HepG2 (cell line): ENCODE measurements around the gene ZBTB2. TPM values are rescaled to one million over a fixed set of nuclear protein-coding genes. Genes with fewer than 3 reads are reported as not detected.

Experiments used
- AGO1 ChIP-seq: fragments of 200-400 bp; formaldehyde crosslinking; IDR thresholded peaks from 2 replicates; pipeline ENCODE4 v1.6.1; 2017; ENCODE audit warnings: mild to moderate bottlenecking, low read depth, low read length, moderate library complexity; ENCODE audit not compliant: poor library complexity, severe bottlenecking
- ATF7 ChIP-seq, 2 experiments: fragments of 450-650 bp in 1 of 2; sonication (generic) in 1 of 2; formaldehyde crosslinking in 1 of 2; IDR thresholded peaks; 2 replicates each; pipeline versions ENCODE4 v1.4.0 to v1.6.1; 2016 to 2020; ENCODE audit warnings: antibody characterized with exemption in 1 of 2, mild to moderate bottlenecking in 1 of 2, missing genetic modification reagents in 1 of 2
- DR1 ChIP-seq: sonication (generic); formaldehyde crosslinking; IDR thresholded peaks from 2 replicates; pipeline ENCODE4 v1.8.0; 2021; ENCODE audit warnings: mild to moderate bottlenecking, missing genetic modification reagents, inconsistent platforms
- EHMT2 ChIP-seq: fragments of 200-600 bp; sonication (generic); IDR thresholded peaks from 2 replicates; pipeline ENCODE4 v1.7.0; 2017; ENCODE audit warnings: antibody characterized with exemption, low read depth, low read length, borderline replicate concordance
- FOXA1 ChIP-seq, 2 experiments: fragments of 450-650 bp in 1 of 2; sonication (generic) in 1 of 2; formaldehyde crosslinking in 1 of 2; IDR thresholded peaks; 2 replicates each; pipeline versions ENCODE4 v1.4.0 to v1.6.1; 2016 to 2020; ENCODE audit warnings: missing genetic modification reagents in 1 of 2
- HNF4G ChIP-seq, 2 experiments: sonication (generic) in 1 of 2; formaldehyde crosslinking in 1 of 2; IDR thresholded peaks; 2 replicates each; pipeline versions ENCODE4 v1.4.0 to v1.6.1; 2011 to 2020; ENCODE audit warnings: borderline replicate concordance in 2 of 2, low read depth in 2 of 2, mild to moderate bottlenecking in 2 of 2, low read length in 1 of 2, missing genetic modification reagents in 1 of 2, moderate library complexity in 1 of 2
- RNF219 ChIP-seq: sonication (generic); formaldehyde crosslinking; IDR thresholded peaks from 2 replicates; pipeline ENCODE4 v1.5.0; 2020; ENCODE audit warnings: mild to moderate bottlenecking, missing genetic modification reagents
- RXRA ChIP-seq: sonication (generic); formaldehyde crosslinking; IDR thresholded peaks from 2 replicates; pipeline ENCODE4 v1.5.1; 2020; ENCODE audit warnings: missing genetic modification reagents
- SMAD9 ChIP-seq: sonication (generic); formaldehyde crosslinking; IDR thresholded peaks from 2 replicates; pipeline ENCODE4 v1.5.1; 2020; ENCODE audit warnings: mild to moderate bottlenecking, missing genetic modification reagents
- SRSF1 ChIP-seq: fragments of 200-400 bp; formaldehyde crosslinking; optimal IDR thresholded peaks from 2 replicates; pipeline ENCODE3; 2017; ENCODE audit warnings: mild to moderate bottlenecking, low read depth, low read length, moderate library complexity
- TMF1 ChIP-seq: sonication (generic); formaldehyde crosslinking; IDR thresholded peaks from 2 replicates; pipeline ENCODE4 v1.8.1; 2022; ENCODE audit warnings: low read depth, missing genetic modification reagents
- USF2 ChIP-seq, 2 experiments: sonication (generic) in 1 of 2; formaldehyde crosslinking in 1 of 2; IDR thresholded peaks; 2 replicates each; pipeline versions ENCODE4 v1.5.1 to v1.6.1; 2011 to 2020; ENCODE audit warnings: borderline replicate concordance in 1 of 2, low read depth in 1 of 2, low read length in 1 of 2, mild to moderate bottlenecking in 1 of 2, missing genetic modification reagents in 1 of 2, moderate library complexity in 1 of 2
- ZFAT ChIP-seq: sonication (generic); formaldehyde crosslinking; conservative IDR thresholded peaks from 2 replicates; pipeline ENCODE4 v1.8.1; 2023; ENCODE audit warnings: missing genetic modification reagents, inconsistent platforms
- ZNF343 ChIP-seq: sonication (generic); formaldehyde crosslinking; IDR thresholded peaks from 2 replicates; pipeline ENCODE4 v1.4.0; 2020; ENCODE audit warnings: mild to moderate bottlenecking, missing genetic modification reagents
- ZNF432 ChIP-seq: sonication (generic); formaldehyde crosslinking; IDR thresholded peaks from 2 replicates; pipeline ENCODE4 v1.5.0; 2020; ENCODE audit warnings: missing genetic modification reagents, mild to moderate bottlenecking, borderline replicate concordance
- ZNF552 ChIP-seq: sonication (generic); formaldehyde crosslinking; IDR thresholded peaks from 2 replicates; pipeline ENCODE4 v1.9.0; 2022; ENCODE audit warnings: missing genetic modification reagents, mild to moderate bottlenecking, borderline replicate concordance
- polyA plus RNA-seq, 8 experiments: library from polyadenylated mRNA; depleted of rRNA in 3 of 8; stranded (reverse) in 7 of 8; unstranded in 1 of 8; fragments of >200 nt; fragmentation: Illumina TruSeq in 4 of 8; extraction: Trizol in 4 of 8; gene quantifications; 2 replicates each; pipeline versions ENCODE4 v1.2.1 to v1.2.3, GENCODE V29; 2011 to 2016; ENCODE audit warnings: low read depth in 4 of 8, missing spikeins in 1 of 8, mixed read lengths in 1 of 8; ENCODE audit not compliant: insufficient read depth in 1 of 8
- total RNA-seq, 5 experiments: library from RNA; depleted of rRNA; stranded (reverse); fragments of >200 nt; fragmentation: Illumina TruSeq; extraction: Trizol; gene quantifications; 2 replicates each; pipeline ENCODE4 v1.2.3, GENCODE V29; 2016; ENCODE audit warnings: low read depth in 1 of 5
- TF ChIP-seq, protein P1 (sequence below): sonication (generic); formaldehyde crosslinking; conservative IDR thresholded peaks from 2 replicates; pipeline ENCODE4 v1.8.0; 2022; ENCODE audit warnings: missing genetic modification reagents
- TF ChIP-seq, protein P2 (sequence below): sonication (generic); formaldehyde crosslinking; IDR thresholded peaks from 2 replicates; pipeline ENCODE4 v1.4.0; 2020; ENCODE audit warnings: missing genetic modification reagents; ENCODE audit errors: not compliant biosample characterization
- TF ChIP-seq, protein P3 (sequence below): IDR thresholded peaks from 2 replicates; pipeline ENCODE4 v1.6.1; 2016; ENCODE audit warnings: low read depth

ZBTB2 gene
- total and polyA plus RNA-seq, 2 of the 13 experiments (the other 11 are each of a cell fraction or from before 2014, with no cell fraction given) = 15.4 to 22.8 TPM

- TF ChIP-seq RNF219 (CRISPR knock-in tag) (no peak; the same call in 1 of the 2 replicates), TMF1 (no peak), AGO1 (peak; percentile 97), USF2 (IDR thresholded peaks at IDR 0.05; ENCODE audit: low read depth, low read length) (no peak), USF2 (CRISPR knock-in tag; IDR thresholded peaks at IDR 0.05; ENCODE audit: borderline replicate concordance) (no peak), HNF4G (IDR thresholded peaks at IDR 0.05; ENCODE audit: borderline replicate concordance, low read depth, low read length) (no peak), HNF4G (CRISPR knock-in tag; IDR thresholded peaks at IDR 0.05; ENCODE audit: borderline replicate concordance, low read depth) (no peak), DR1 (peak; percentile 66), EHMT2 (no peak), ZNF343 (CRISPR knock-in tag) (no peak), ZFAT (CRISPR knock-in tag) (no peak), ZNF552 (0 out of 2 replicates have a peak, but pooled peaks have one; percentile 7), SRSF1 (peak; percentile 18), SMAD9 (no peak), ZNF432 (CRISPR knock-in tag) (no peak), FOXA1 (IDR thresholded peaks at IDR 0.05) (no peak), FOXA1 (CRISPR knock-in tag; IDR thresholded peaks at IDR 0.05) (no peak), RXRA (CRISPR knock-in tag) (peak; percentile 31; the same call in 1 of the 2 replicates), ATF7 (IDR thresholded peaks at IDR 0.05) (no peak), ATF7 (CRISPR knock-in tag; IDR thresholded peaks at IDR 0.05) (no peak)
- TF ChIP-seq, protein P1, sequence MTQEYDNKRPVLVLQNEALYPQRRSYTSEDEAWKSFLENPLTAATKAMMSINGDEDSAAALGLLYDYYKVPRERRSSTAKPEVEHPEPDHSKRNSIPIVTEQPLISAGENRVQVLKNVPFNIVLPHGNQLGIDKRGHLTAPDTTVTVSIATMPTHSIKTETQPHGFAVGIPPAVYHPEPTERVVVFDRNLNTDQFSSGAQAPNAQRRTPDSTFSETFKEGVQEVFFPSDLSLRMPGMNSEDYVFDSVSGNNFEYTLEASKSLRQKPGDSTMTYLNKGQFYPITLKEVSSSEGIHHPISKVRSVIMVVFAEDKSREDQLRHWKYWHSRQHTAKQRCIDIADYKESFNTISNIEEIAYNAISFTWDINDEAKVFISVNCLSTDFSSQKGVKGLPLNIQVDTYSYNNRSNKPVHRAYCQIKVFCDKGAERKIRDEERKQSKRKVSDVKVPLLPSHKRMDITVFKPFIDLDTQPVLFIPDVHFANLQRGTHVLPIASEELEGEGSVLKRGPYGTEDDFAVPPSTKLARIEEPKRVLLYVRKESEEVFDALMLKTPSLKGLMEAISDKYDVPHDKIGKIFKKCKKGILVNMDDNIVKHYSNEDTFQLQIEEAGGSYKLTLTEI (CRISPR knock-in tag) = no peak
- TF ChIP-seq, protein P2, sequence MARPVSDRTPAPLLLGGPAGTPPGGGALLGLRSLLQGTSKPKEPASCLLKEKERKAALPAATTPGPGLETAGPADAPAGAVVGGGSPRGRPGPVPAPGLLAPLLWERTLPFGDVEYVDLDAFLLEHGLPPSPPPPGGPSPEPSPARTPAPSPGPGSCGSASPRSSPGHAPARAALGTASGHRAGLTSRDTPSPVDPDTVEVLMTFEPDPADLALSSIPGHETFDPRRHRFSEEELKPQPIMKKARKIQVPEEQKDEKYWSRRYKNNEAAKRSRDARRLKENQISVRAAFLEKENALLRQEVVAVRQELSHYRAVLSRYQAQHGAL (CRISPR knock-in tag) = no peak
- TF ChIP-seq, protein P3, sequence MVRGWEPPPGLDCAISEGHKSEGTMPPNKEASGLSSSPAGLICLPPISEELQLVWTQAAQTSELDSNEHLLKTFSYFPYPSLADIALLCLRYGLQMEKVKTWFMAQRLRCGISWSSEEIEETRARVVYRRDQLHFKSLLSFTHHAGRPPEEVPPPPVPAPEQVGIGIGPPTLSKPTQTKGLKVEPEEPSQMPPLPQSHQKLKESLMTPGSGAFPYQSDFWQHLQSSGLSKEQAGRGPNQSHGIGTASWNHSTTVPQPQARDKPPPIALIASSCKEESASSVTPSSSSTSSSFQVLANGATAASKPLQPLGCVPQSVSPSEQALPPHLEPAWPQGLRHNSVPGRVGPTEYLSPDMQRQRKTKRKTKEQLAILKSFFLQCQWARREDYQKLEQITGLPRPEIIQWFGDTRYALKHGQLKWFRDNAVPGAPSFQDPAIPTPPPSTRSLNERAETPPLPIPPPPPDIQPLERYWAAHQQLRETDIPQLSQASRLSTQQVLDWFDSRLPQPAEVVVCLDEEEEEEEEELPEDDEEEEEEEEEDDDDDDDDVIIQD (CRISPR knock-in tag) = 0 out of 2 replicates have a peak, but pooled peaks have one; percentile 26
Observed at GRCh38 chr6:151390276-151390850, 996 bp downstream of the ZBTB2 start (continued).
